ENCODE measurements around the gene TMEM132D.

TMEM132D gene

DNA sequence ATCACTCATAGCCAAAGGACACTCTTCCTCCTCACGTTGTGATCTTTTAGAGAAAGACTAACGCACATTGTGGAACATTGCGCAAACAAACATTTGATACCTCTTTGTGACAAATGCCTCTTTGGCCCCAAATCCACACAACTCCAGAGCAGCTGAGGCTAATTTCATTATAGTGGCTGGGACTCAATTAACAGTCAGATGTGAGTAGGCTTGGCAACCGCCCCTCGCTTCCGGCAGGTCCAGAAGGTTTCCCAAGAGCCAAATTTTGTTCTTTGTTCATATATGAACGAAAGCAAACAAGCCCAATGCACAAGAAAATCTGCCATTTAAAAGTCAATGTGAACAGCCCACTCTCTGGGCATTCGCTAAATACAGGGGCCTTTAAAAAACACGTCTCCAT, 776.6 kb downstream of the TMEM132D start:
- TF ChIP-seq, protein P1, sequence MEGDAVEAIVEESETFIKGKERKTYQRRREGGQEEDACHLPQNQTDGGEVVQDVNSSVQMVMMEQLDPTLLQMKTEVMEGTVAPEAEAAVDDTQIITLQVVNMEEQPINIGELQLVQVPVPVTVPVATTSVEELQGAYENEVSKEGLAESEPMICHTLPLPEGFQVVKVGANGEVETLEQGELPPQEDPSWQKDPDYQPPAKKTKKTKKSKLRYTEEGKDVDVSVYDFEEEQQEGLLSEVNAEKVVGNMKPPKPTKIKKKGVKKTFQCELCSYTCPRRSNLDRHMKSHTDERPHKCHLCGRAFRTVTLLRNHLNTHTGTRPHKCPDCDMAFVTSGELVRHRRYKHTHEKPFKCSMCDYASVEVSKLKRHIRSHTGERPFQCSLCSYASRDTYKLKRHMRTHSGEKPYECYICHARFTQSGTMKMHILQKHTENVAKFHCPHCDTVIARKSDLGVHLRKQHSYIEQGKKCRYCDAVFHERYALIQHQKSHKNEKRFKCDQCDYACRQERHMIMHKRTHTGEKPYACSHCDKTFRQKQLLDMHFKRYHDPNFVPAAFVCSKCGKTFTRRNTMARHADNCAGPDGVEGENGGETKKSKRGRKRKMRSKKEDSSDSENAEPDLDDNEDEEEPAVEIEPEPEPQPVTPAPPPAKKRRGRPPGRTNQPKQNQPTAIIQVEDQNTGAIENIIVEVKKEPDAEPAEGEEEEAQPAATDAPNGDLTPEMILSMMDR (IDR thresholded peaks at IDR 0.05; ENCODE audit: extremely low read depth, missing control alignments) = no peak
- no peak for DNase-seq (ENCODE audit: low spot score)

- no peak for DNase-seq (ENCODE audit: low spot score)
- TF ChIP-seq, protein P1 (IDR thresholded peaks at IDR 0.05; ENCODE audit: extremely low read depth, missing control alignments) = no peak
Measured at GRCh38 chr12:129119537-129119936, 784.3 kb downstream of the TMEM132D start.

- TF ChIP-seq, protein P1 (IDR thresholded peaks at IDR 0.05; ENCODE audit: extremely low read depth, missing control alignments) = no peak
- no peak for DNase-seq (ENCODE audit: low spot score)
Measured at GRCh38 chr12:129115558-129115957, 788.3 kb downstream of the TMEM132D start.

DNA sequence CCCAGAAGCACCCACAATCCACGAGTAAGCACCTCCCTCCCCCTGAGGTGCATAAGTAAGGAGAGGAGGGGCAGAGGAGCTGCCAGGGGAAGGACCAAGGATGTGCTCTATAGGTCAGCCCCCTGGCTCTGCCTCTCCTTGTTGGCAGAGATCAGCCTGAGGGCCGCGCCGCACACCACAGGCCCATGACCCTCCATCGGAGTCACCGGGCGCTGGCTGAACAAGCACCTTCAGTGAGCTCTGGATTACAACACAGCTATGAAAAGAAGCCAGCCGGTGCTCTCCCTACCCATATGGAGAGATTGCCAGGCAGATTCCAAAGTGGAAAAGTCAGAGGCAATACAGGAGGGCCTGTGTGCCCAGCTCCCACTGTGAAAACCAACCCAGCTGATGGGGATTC, 793.2 kb downstream of the TMEM132D start:
- TF ChIP-seq, protein P1 (IDR thresholded peaks at IDR 0.05; ENCODE audit: extremely low read depth, missing control alignments) = no peak
- no peak for DNase-seq (ENCODE audit: low spot score)

DNA sequence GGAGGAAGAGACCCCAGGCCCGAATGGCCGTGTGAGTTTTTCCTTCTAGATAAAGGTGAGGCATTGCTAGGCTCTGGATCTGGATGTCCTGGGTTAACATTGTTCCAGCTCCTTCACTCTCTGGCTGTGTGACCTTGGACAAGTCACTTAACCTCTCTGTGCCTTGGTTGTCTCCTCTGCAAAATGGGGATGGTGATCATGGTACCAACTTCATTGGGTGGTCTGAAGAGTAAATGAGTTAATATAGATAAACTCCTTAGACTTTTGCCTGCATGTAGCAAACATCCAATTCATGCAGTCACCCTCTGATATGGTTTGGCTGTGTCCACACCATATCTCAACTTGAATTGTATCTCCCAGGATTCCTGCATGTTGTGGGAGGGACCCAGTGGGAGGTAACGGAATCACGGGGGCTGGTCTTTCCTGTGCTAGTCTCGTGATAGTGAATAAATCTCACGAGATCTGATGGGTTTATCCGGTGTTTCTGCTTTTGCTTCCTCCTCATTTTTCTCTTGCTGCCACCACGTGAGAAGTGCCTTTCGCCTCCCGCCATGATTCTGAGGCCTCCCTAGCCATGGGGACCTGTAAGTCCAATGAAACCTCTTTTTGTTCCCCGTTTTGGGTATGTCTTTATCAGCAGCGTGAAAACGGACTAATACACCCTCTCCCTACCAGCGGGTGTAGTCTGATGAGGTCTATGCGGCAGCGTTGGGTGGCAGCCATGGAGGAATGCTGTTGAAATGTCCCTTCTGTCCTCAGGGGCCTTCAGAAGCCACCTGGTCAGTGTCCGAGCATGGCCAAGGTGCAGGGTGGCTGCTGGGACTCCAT, 794.4 kb downstream of the TMEM132D start:
- TF ChIP-seq, protein P1 (IDR thresholded peaks at IDR 0.05; ENCODE audit: extremely low read depth, missing control alignments) = no peak
- DNase-seq (ENCODE audit: low spot score) = no peak

DNA sequence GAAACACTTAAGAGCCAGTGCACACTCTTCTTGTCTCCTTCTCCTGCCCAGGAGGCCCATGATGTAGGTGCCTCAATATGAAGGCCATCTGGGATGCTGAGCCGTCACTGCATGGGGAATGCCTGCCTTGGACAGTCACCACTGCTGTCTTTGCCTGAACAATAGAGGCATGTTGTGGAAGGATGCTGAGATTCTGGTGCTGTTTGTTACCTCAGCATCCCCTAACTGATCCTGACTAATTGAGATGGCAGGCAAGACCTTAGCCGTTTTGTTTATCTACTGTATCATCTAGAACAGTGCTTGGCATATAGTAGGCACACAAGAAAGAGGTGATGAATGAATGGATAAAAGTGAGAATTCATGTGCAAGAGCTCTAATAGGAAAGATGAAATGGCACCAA, 797.1 kb downstream of the TMEM132D start:
- DNase-seq (ENCODE audit: low spot score) = no peak
- TF ChIP-seq, protein P1 (IDR thresholded peaks at IDR 0.05; ENCODE audit: extremely low read depth, missing control alignments) = no peak

DNA sequence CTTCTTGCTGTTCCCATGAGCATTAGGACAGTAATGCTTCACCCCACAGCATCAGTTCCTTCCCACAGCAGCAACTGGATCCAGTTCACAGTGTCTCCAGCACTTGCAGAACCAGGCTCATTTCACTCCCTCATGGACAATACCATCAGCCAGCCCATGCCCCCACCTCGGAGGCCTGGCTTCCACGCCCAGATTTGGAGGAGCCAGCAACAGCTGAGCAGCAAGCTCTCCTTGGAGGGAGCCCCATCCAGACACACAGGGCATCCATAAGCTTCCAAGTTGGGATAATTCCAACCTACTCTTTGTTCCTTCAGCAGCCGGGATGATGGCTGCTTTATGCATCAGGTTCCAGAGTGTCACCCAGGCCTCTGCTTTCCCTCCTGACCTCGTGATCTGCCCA, 800.6 kb downstream of the TMEM132D start:
- TF ChIP-seq, protein P1 (IDR thresholded peaks at IDR 0.05; ENCODE audit: extremely low read depth, missing control alignments) = no peak
- DNase-seq (ENCODE audit: low spot score) = no peak

Measured in GM20000 (cell line).